Trophoblast cell (in vitro differentiated cells and primary cell): Measurements from ENCODE around the gene SCYL3.

Experiments used
- DNase-seq, 2 donors: peaks; one replicate each; pipeline ENCODE4 v3.0.0-alpha.2; 2016
- H2AFZ ChIP-seq: 2 replicates; pipeline ENCODE4 v1.6.1; 2013; ENCODE audit warnings: low read length, moderate library complexity, mild to moderate bottlenecking; ENCODE audit not compliant: insufficient read depth, poor library complexity
- H2AK5ac ChIP-seq: 2 replicates; pipeline ENCODE4 v1.6.1; 2013; ENCODE audit warnings: mild to moderate bottlenecking, low read length
- H2BK120ac ChIP-seq: 2 replicates; pipeline ENCODE4 v1.6.1; 2013; ENCODE audit warnings: low read length, mild to moderate bottlenecking, moderate library complexity; ENCODE audit not compliant: insufficient read depth, poor library complexity
- H2BK12ac ChIP-seq: 2 replicates; pipeline ENCODE4 v1.6.1; 2013; ENCODE audit warnings: mild to moderate bottlenecking, low read length, moderate library complexity
- H2BK5ac ChIP-seq: 2 replicates; pipeline ENCODE4 v1.6.1; 2013; ENCODE audit warnings: low read length, low read depth, moderate library complexity, mild to moderate bottlenecking; ENCODE audit not compliant: poor library complexity
- H3K14ac ChIP-seq: 2 replicates; pipeline ENCODE4 v1.6.1; 2013; ENCODE audit warnings: mild to moderate bottlenecking, low read length
- H3K18ac ChIP-seq: 2 replicates; pipeline ENCODE4 v1.6.1; 2013; ENCODE audit warnings: mild to moderate bottlenecking, low read length
- H3K23ac ChIP-seq: 2 replicates; pipeline ENCODE4 v1.6.1; 2013; ENCODE audit warnings: low read length
- H3K27ac ChIP-seq: 2 replicates; pipeline ENCODE4 v1.5.1; 2013; ENCODE audit warnings: low read depth, mild to moderate bottlenecking, inconsistent platforms, low read length, moderate library complexity
- H3K27me3 ChIP-seq: 2 replicates; pipeline ENCODE4 v1.6.1; 2013; ENCODE audit warnings: inconsistent platforms, mild to moderate bottlenecking, low read length, moderate library complexity; ENCODE audit not compliant: insufficient read depth
- H3K36me3 ChIP-seq, 2 experiments: 1 replicate in 1 of 2; 2 replicates in 1 of 2; pipeline ENCODE4 v1.6.1; 2013; ENCODE audit warnings: low read length in 2 of 2, mild to moderate bottlenecking in 2 of 2, moderate library complexity in 1 of 2; ENCODE audit not compliant: insufficient read depth in 2 of 2, control insufficient read depth in 1 of 2
- H3K4ac ChIP-seq: 2 replicates; pipeline ENCODE4 v1.6.1; 2013; ENCODE audit warnings: low read depth, mild to moderate bottlenecking, low read length, moderate library complexity
- H3K4me1 ChIP-seq, 2 experiments: 1 replicate in 1 of 2; 2 replicates in 1 of 2; pipeline ENCODE4 v1.6.1; 2013; ENCODE audit warnings: low read length in 2 of 2, mild to moderate bottlenecking in 2 of 2, moderate library complexity in 1 of 2; ENCODE audit not compliant: insufficient read depth in 2 of 2, control insufficient read depth in 1 of 2
- H3K4me2 ChIP-seq: 2 replicates; pipeline ENCODE4 v1.6.1; 2013; ENCODE audit warnings: inconsistent platforms, mild to moderate bottlenecking, low read length, moderate library complexity
- H3K4me3 ChIP-seq: 2 replicates; pipeline ENCODE4 v1.5.1; 2013; ENCODE audit warnings: mild to moderate bottlenecking, low read depth, low read length, inconsistent platforms
- H3K79me1 ChIP-seq: one replicate; pipeline ENCODE4 v1.6.1; 2013; ENCODE audit warnings: low read length
- H3K79me2 ChIP-seq: 2 replicates; pipeline ENCODE4 v1.6.1; 2013; ENCODE audit warnings: low read length, mild to moderate bottlenecking; ENCODE audit not compliant: control insufficient read depth, insufficient read depth, poor library complexity
- H3K9ac ChIP-seq: 2 replicates; pipeline ENCODE4 v1.6.1; 2013; ENCODE audit warnings: mild to moderate bottlenecking, low read length
- H3K9me3 ChIP-seq: 2 replicates; pipeline ENCODE4 v1.6.1; 2013; ENCODE audit warnings: low read depth, mild to moderate bottlenecking, control low read depth, inconsistent platforms, low read length; ENCODE audit not compliant: insufficient read depth
- H4K12ac ChIP-seq: 2 replicates; pipeline ENCODE4 v1.6.1; 2013; ENCODE audit warnings: low read depth, mild to moderate bottlenecking, low read length, moderate library complexity
- H4K8ac ChIP-seq: 2 replicates; pipeline ENCODE4 v1.6.1; 2013; ENCODE audit warnings: low read depth, mild to moderate bottlenecking, low read length, moderate library complexity
- H4K91ac ChIP-seq: one replicate; pipeline ENCODE4 v1.6.1; 2013; ENCODE audit warnings: low read depth, mild to moderate bottlenecking, low read length, moderate library complexity
- WGBS: extraction: QIAGEN DNeasy Blood & Tissue Kit; methylation state at CpG from one replicate; pipeline ENCODE4 v1.1.7; 2013; ENCODE audit warnings: missing lambda C conversion rate; ENCODE audit not compliant: insufficient read length, insufficient coverage; ENCODE audit errors: extremely low coverage; 5-methylcytosine and 5-hydroxymethylcytosine counted together

Gene SCYL3

GRCh38 chr1:169899519-169900217, 6.0 kb upstream of the SCYL3 start:
- no peak overlapping the region for H4K91ac ChIP-seq
- no peaks in the 10 kb centered on the region for H3K9me3 ChIP-seq
- no CpG with 5 or more reads among the region's 4 CpGs for WGBS

GRCh38 chr1:169896013-169896412, 2.3 kb upstream of the SCYL3 start:
- Histone ChIP-seq H3K9me3 (no peaks in the 10 kb centered on the region), H3K9ac (no peak overlapping the region), H3K36me3 (no peaks in the 10 kb centered on the region), H3K27me3 (no peaks in the 10 kb centered on the region), H3K4me3 (no peak overlapping the region), H4K8ac (no peak overlapping the region), H3K4me2 (no peak overlapping the region), H4K91ac (no peak overlapping the region), H2AK5ac (no peak overlapping the region), H2AFZ (no peak overlapping the region), H3K79me2 (peaks cover 8% of the 10 kb centered on the region), H3K18ac (no peak overlapping the region), H4K12ac (no peak overlapping the region), H3K27ac (no peak overlapping the region), H2BK12ac (no peak overlapping the region), H2BK5ac (no peak overlapping the region), H3K79me1 (peaks cover 19% of the 10 kb centered on the region), H3K4me1 (peaks cover 2 to 5% of the 10 kb centered on the region in 2 experiments), H3K14ac (no peak overlapping the region), H3K4ac (no peak overlapping the region), H2BK120ac (no peak overlapping the region), H3K23ac (no peak overlapping the region)
- no CpG with 5 or more reads among the region's 4 CpGs for WGBS
- no peak for DNase-seq

More at GRCh38 chr1:169899519-169900217, 6.0 kb upstream of the SCYL3 start:
- no peak overlapping the region for H4K12ac ChIP-seq
- no peaks in the 10 kb centered on the region for H3K27me3 ChIP-seq
- H2AFZ ChIP-seq: no peak overlapping the region
- no peak overlapping the region for H3K9ac ChIP-seq
- H3K79me2 ChIP-seq: no peaks in the 10 kb centered on the region
- H3K4ac ChIP-seq: no peak overlapping the region
- H3K23ac ChIP-seq: no peak overlapping the region
- no peak overlapping the region for H3K14ac ChIP-seq
- no peak overlapping the region for H2BK5ac ChIP-seq
- no peaks in the 10 kb centered on the region for H3K79me1 ChIP-seq
- no peaks in the 10 kb centered on the region for H3K36me3 ChIP-seq
- DNase-seq: no peak
- no peak overlapping the region for H3K4me3 ChIP-seq
- no peak overlapping the region for H3K4me2 ChIP-seq
- H2BK120ac ChIP-seq: no peak overlapping the region
- no peak overlapping the region for H2BK12ac ChIP-seq
- no peak overlapping the region for H4K8ac ChIP-seq
- no peak overlapping the region for H3K18ac ChIP-seq
- no peak overlapping the region for H2AK5ac ChIP-seq
- H3K27ac ChIP-seq: no peak overlapping the region
- peaks cover 0 to 1% of the 10 kb centered on the region in 2 experiments for H3K4me1 ChIP-seq

- peaks cover 7% of the 10 kb centered on the region in 2 experiments for H3K4me1 ChIP-seq
- H3K9me3 ChIP-seq: no peaks in the 10 kb centered on the region
- peak overlapping the region; percentile 76 for H4K8ac ChIP-seq
- no peak overlapping the region for H3K9ac ChIP-seq
- H3K14ac ChIP-seq: peak overlapping the region; percentile 59
- H3K79me2 ChIP-seq: peaks cover 10% of the 10 kb centered on the region
- no peak overlapping the region for H2BK12ac ChIP-seq
- H3K4ac ChIP-seq: no peak overlapping the region
- H4K12ac ChIP-seq: peak overlapping the region; percentile 45
- peak overlapping the region; percentile 59 for H4K91ac ChIP-seq
- no peaks in the 10 kb centered on the region for H3K27me3 ChIP-seq
- no peak overlapping the region for H2BK5ac ChIP-seq
- H3K36me3 ChIP-seq: peaks cover 0 to 2% of the 10 kb centered on the region in 2 experiments
- no peak overlapping the region for H3K27ac ChIP-seq
- peak overlapping the region; percentile 55 for H3K4me2 ChIP-seq
- no CpG with 5 or more reads among the region's 15 CpGs for WGBS
- peaks cover 24% of the 10 kb centered on the region for H3K79me1 ChIP-seq
- DNase-seq: peak; percentile 3 to 36
- peak overlapping the region; percentile 76 for H2AFZ ChIP-seq
- no peak overlapping the region for H2AK5ac ChIP-seq
- H2BK120ac ChIP-seq: no peak overlapping the region
- no peak overlapping the region for H3K18ac ChIP-seq
- H3K4me3 ChIP-seq: no peak overlapping the region
- no peak overlapping the region for H3K23ac ChIP-seq
These were observed 889 bp upstream of the SCYL3 start for GRCh38 chr1:169894424-169895145.

GRCh38 chr1:169892927-169893644, 610 bp downstream of the SCYL3 start:
- Histone ChIP-seq H3K4ac (peak overlapping the region; percentile 100), H2BK5ac (peak overlapping the region; percentile 99), H4K8ac (peak overlapping the region; percentile 96), H3K4me3 (peak overlapping the region; percentile 95), H3K14ac (peak overlapping the region; percentile 98), H3K4me1 (peaks cover 7% of the 10 kb centered on the region in 2 experiments), H2AK5ac (peak overlapping the region; percentile 71), H3K27me3 (no peaks in the 10 kb centered on the region), H3K79me2 (peaks cover 10% of the 10 kb centered on the region), H4K12ac (peak overlapping the region; percentile 95), H3K18ac (peak overlapping the region; percentile 98), H4K91ac (peak overlapping the region; percentile 97), H3K4me2 (peak overlapping the region; percentile 70), H2BK120ac (peak overlapping the region; percentile 93), H3K79me1 (peaks cover 24% of the 10 kb centered on the region), H3K9me3 (no peaks in the 10 kb centered on the region), H2AFZ (peak overlapping the region; percentile 61), H3K23ac (peak overlapping the region; percentile 27), H3K36me3 (peaks cover 0 to 4% of the 10 kb centered on the region in 2 experiments), H3K9ac (peak overlapping the region; percentile 99), H3K27ac (peak overlapping the region; percentile 83), H2BK12ac (peak overlapping the region; percentile 15)
- WGBS: no CpG with 5 or more reads among the region's 51 CpGs
- peak; percentile 27 to 41 for DNase-seq
